Caco-2 (cell line): ENCODE results near the gene CNTNAP5. TPM values are rescaled to one million over a fixed set of nuclear protein-coding genes. Genes with fewer than 3 reads are reported as not detected.

Experiments
- BruUV-seq: library from RNA; stranded (reverse); fragments of 400-500 nt; replicated peaks from 2 replicates; lab custom pipeline; 2021; lab: Mats Ljungman, UMichigan
- CTCF ChIA-PET: fragments of 300-600 bp; sonication (Branson Sonifier 250); formaldehyde crosslinking; loops from one replicate; lab custom pipeline; 2022; ENCODE audit warnings: antibody characterized with exemption; lab: Charles Lee
- POLR2A ChIA-PET: fragments of 300-600 bp; sonication (Branson Sonifier 250); formaldehyde crosslinking; loops from one replicate; lab custom pipeline; 2022; ENCODE audit warnings: antibody characterized with exemption; lab: Charles Lee
- DNase-seq, 2 experiments: peaks; one replicate each; pipeline versions ENCODE4 v3.0.0 to v3.0.0-alpha.2; 2020 to 2022
- H3K27me3 ChIP-seq: replicated peaks from 2 replicates; pipeline ENCODE4 v1.6.0; 2011; ENCODE audit warnings: low read length; ENCODE audit not compliant: control insufficient read depth, insufficient read depth
- H3K36me3 ChIP-seq: 2 replicates; pipeline ENCODE4 v1.5.1; 2011; ENCODE audit warnings: low read length; ENCODE audit not compliant: control insufficient read depth, insufficient read depth
- H3K4me1 ChIP-seq: fragments of 250-450 bp; sonication (Bioruptor Pico); 2 replicates; pipeline ENCODE4 v1.5.1; 2020; ENCODE audit warnings: mild to moderate bottlenecking
- H3K4me3 ChIP-seq: 2 replicates; pipeline ENCODE4 v1.5.1; 2011; ENCODE audit warnings: low read depth, mild to moderate bottlenecking, control low read depth, low read length
- H3K9me3 ChIP-seq: fragments of 250-450 bp; sonication (Bioruptor Pico); 2 replicates; pipeline ENCODE4 v1.5.1; 2020; ENCODE audit warnings: mild to moderate bottlenecking, moderate library complexity
- H3K27ac Mint-ChIP-seq: one replicate; pipeline ENCODE4 v1.8.0; 2022; ENCODE audit warnings: mixed read lengths; ENCODE audit not compliant: unreplicated experiment
- H3K27me3 Mint-ChIP-seq: one replicate; pipeline ENCODE4 v1.8.0; 2022; ENCODE audit warnings: mixed read lengths; ENCODE audit not compliant: insufficient read depth, unreplicated experiment
- H3K36me3 Mint-ChIP-seq: one replicate; pipeline ENCODE4 v1.8.0; 2022; ENCODE audit warnings: mild to moderate bottlenecking, mixed read lengths; ENCODE audit not compliant: insufficient read depth, unreplicated experiment
- H3K4me1 Mint-ChIP-seq: one replicate; pipeline ENCODE4 v1.8.0; 2022; ENCODE audit warnings: low read depth, mixed read lengths; ENCODE audit not compliant: unreplicated experiment
- H3K4me3 Mint-ChIP-seq: one replicate; pipeline ENCODE4 v1.8.0; 2022; ENCODE audit warnings: mild to moderate bottlenecking, moderate library complexity, mixed read lengths; ENCODE audit not compliant: unreplicated experiment
- H3K9me3 Mint-ChIP-seq: one replicate; pipeline ENCODE4 v1.8.0; 2022; ENCODE audit warnings: mixed read lengths; ENCODE audit not compliant: unreplicated experiment
- CTCF ChIP-seq, 2 experiments: fragments of 200-600 bp in 1 of 2; IDR thresholded peaks; 1 replicate in 1 of 2; 2 replicates in 1 of 2; pipeline versions ENCODE4 v1.5.1 to v1.8.0; 2011 to 2022; ENCODE audit warnings: antibody characterized with exemption in 1 of 2, control low read depth in 1 of 2, inconsistent platforms in 1 of 2, low read depth in 1 of 2, low read length in 1 of 2, mild to moderate bottlenecking in 1 of 2, moderate library complexity in 1 of 2; ENCODE audit not compliant: insufficient read depth in 1 of 2, severe bottlenecking in 1 of 2, unreplicated experiment in 1 of 2
- intact Hi-C: fragments of 100-400 bp; cut with micrococcal nuclease; formaldehyde crosslinking; loops from one replicate; pipeline ENCODE4 v1.10.0; 2022; ENCODE audit not compliant: unreplicated experiment
- total RNA-seq: library from RNA; stranded (reverse); gene quantifications from 2 replicates; pipeline ENCODE4 v1.2.3, GENCODE V29; 2022

Gene CNTNAP5
- total RNA-seq, 1 experiment from 2014 or later: 0.14 TPM

- Histone ChIP-seq H3K27me3 (no peaks in the 10 kb centered on the region), H3K36me3 (no peaks in the 10 kb centered on the region), H3K4me1 (no peaks in the 10 kb centered on the region), H3K9me3 (no peaks in the 10 kb centered on the region), H3K4me3 (no peak overlapping the region)
- POLR2A ChIA-PET: no interaction called here
- Mint-ChIP-seq H3K27me3 (peaks cover 9% of the 10 kb centered on the region), H3K27ac (no peak overlapping the region), H3K36me3 (no peaks in the 10 kb centered on the region), H3K9me3 (peaks cover 9% of the 10 kb centered on the region), H3K4me1 (no peaks in the 10 kb centered on the region), H3K4me3 (no peak overlapping the region)
- peak in 1 of 2 experiments; percentile 10 for DNase-seq
- intact Hi-C loops: loop anchor here (5.0 kb wide), 1 partner anchor 122 kb away; no protein-coding TSS in a partner anchor
- TF ChIP-seq CTCF (IDR thresholded peaks at IDR 0.05; ENCODE audit: insufficient read depth in 1 of 2, low read depth in 1 of 2, low read length in 1 of 2, severe bottlenecking in 1 of 2, unreplicated experiment in 1 of 2): peak in 1 of 2 experiments; percentile 43
- CTCF ChIA-PET: interaction anchor here (1.0 to 1.6 kb wide), 2 partner anchors 557 to 601 kb away, joined by 3 to 6 read pairs; no protein-coding TSS in a partner anchor
- no TSS peak for BruUV-seq
Observed at GRCh38 chr2:124915567-124915966, 890.5 kb downstream of the CNTNAP5 start.

GRCh38 chr2:124919296-124919695, 894.2 kb downstream of the CNTNAP5 start:
- no peaks in the 10 kb centered on the region for H3K9me3 ChIP-seq
- H3K36me3 ChIP-seq: no peaks in the 10 kb centered on the region
- Mint-ChIP-seq H3K9me3 (peaks cover 18% of the 10 kb centered on the region), H3K36me3 (no peaks in the 10 kb centered on the region), H3K27ac (no peak overlapping the region), H3K4me3 (no peak overlapping the region), H3K27me3 (peaks cover 4% of the 10 kb centered on the region), H3K4me1 (no peaks in the 10 kb centered on the region)
- ChIA-PET POLR2A (no interaction called here), CTCF (no interaction called here)
- no peak overlapping the region for H3K4me3 ChIP-seq
- no peaks in the 10 kb centered on the region for H3K4me1 ChIP-seq
- DNase-seq: no peak
- TF ChIP-seq CTCF (IDR thresholded peaks at IDR 0.05; ENCODE audit: insufficient read depth in 1 of 2, low read depth in 1 of 2, low read length in 1 of 2, severe bottlenecking in 1 of 2, unreplicated experiment in 1 of 2): no peak
- intact Hi-C loops: loop anchor here (5.0 kb wide), 1 partner anchor 118 kb away; no protein-coding TSS in a partner anchor
- no TSS peak for BruUV-seq
- H3K27me3 ChIP-seq: no peaks in the 10 kb centered on the region

- no peaks in the 10 kb centered on the region for H3K4me1 Mint-ChIP-seq
- POLR2A ChIA-PET: no interaction called here
Observed at GRCh38 chr2:124920448-124920847, 895.4 kb downstream of the CNTNAP5 start.

More at GRCh38 chr2:124920448-124920847, 895.4 kb downstream of the CNTNAP5 start:
- no peaks in the 10 kb centered on the region for H3K4me1 ChIP-seq
- CTCF ChIA-PET: no interaction called here
- H3K4me3 Mint-ChIP-seq: no peak overlapping the region
- peaks cover 4% of the 10 kb centered on the region for H3K27me3 Mint-ChIP-seq
- DNase-seq: no peak
- H3K9me3 Mint-ChIP-seq: peaks cover 18% of the 10 kb centered on the region
- TF ChIP-seq CTCF (IDR thresholded peaks at IDR 0.05; ENCODE audit: insufficient read depth in 1 of 2, low read depth in 1 of 2, low read length in 1 of 2, severe bottlenecking in 1 of 2, unreplicated experiment in 1 of 2): no peak
- H3K9me3 ChIP-seq: no peaks in the 10 kb centered on the region
- no peaks in the 10 kb centered on the region for H3K36me3 ChIP-seq
- H3K27me3 ChIP-seq: no peaks in the 10 kb centered on the region
- no peak overlapping the region for H3K4me3 ChIP-seq
- no peaks in the 10 kb centered on the region for H3K36me3 Mint-ChIP-seq
- intact Hi-C loops: loop anchor here (2.0 kb wide), 1 partner anchor 52 kb away; no protein-coding TSS in a partner anchor
- no peak overlapping the region for H3K27ac Mint-ChIP-seq
- no TSS peak for BruUV-seq
